ENCODE data around the gene STN1.
A peak's percentile ranks its signal among the peaks of the same experiment; 100 is the strongest.

Gene STN1

DNA sequence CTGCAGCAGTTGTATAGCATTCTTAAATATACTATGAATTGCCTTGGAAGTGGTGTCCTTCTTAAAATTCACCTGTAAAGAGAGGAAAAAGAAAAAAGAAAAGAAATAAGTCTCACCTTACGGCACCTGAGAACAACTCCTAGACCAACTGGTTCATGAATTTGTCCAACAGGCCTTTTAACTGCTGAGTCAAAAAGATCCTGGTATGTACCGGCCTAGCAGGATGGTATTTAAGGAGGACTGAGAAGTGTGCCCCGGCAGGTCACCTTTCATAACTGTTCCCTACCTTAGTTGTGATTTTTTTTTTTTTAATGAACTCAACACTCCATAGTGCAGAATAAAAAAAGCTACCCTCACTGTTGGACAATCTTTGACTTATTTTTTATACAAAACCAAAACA, 25.8 kb downstream of the STN1 start:
- no peak for DNase-seq

DNA sequence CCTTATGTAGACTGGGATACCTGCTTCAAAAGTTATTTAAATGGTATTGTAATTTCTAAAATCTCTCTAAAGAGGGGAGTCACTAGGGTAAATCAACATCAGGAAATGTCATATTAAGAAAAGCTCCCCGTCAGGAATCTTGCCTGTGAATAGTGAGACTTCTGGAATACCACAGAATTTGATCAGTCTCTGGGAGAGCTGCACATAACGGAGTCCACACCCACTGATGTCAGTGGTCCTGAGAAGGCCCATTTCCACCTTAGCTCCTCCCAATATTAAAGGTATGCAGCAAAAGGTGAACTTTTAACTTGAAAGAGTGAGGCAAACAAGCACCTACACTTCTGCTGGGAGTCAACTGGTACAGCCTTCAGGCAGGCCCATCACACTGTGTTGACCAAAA, 27.3 kb downstream of the STN1 start:
- DNase-seq = no peak

DNA sequence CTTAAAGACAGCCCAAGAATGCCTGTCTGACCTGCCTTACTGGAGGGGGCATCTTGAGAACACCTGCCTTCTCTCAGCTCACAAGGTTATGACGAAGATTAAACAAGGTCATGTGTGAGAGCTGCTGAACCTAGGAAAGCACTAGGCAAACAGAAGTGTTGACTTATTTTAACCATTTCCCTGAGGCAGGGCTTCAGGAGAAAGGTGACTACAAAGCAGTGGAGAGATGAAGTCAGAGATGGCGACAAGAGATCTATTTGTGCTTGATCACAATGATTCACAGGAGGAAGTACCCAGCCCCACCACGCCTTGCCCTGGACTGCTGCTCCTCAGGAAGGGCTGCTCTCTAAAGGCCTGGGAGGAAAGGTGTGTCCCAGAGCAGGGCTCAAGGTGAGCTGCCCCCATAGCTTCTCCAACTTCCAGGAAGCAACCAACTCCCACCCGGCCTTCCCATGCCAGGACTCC, 27.8 kb downstream of the STN1 start:
- DNase-seq = no peak

DNA sequence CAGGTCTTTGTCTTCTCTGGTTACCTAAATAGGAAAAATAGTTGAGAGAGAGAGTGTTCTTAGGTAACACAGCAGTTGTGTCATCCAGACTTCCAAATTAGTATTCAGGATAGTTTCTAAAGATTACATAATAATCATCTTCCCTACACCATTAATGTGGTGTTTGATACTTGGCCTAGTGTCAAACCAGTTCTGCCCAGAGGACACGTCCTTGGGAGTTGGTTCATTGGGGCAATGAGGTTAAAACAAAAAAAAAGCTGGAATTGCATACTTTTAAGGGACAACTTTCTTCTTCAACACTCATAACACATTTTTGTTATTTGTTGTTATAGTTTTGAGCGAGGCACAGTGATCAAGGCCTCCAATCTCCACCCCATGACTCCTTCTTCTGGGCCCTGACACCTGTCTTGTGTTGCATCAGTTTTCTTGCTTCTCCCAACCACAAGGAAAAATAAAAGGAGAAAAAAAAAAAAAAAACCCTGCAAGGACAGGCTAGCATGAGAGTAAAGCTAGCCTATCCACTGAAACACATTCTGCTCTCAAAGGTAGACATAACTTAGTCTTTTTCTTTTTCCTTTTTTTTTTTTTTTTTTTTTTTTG, 28.8 kb downstream of the STN1 start:
- no peak for DNase-seq

DNA sequence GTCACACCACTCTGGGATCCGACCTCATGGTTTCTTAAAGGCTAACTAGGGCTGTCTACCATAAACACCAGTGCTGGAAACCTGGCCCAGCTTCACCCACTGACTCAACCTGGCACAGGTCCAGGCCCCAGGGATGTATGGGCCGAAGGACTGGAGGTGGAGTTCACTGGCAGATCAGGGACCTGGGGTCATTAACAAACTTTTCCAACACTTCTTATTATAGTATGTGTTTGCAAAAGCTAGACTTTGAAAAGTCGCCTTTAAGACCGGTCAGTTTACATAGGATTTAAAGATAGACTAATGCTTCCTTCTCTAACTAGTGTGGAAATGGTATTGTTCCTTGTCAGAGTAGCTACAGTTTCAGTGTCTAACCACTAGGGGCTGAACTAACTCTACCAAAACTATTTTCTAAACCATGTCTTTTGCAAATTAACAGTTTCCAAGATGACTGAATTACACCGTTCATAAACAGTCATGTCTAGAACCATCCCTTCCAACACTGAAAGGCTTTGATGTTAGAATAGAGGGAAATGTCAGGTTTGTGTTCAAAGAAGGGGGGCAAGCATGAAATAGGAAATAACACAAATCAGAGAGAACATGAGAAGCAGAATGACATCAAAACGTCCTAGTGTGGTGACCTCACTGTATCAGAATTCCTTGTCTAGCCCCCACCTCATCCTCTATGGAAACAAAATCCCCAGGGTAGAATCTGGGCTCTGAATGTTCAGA, 29.7 kb downstream of the STN1 start:
- peak; percentile 74 for DNase-seq

DNA sequence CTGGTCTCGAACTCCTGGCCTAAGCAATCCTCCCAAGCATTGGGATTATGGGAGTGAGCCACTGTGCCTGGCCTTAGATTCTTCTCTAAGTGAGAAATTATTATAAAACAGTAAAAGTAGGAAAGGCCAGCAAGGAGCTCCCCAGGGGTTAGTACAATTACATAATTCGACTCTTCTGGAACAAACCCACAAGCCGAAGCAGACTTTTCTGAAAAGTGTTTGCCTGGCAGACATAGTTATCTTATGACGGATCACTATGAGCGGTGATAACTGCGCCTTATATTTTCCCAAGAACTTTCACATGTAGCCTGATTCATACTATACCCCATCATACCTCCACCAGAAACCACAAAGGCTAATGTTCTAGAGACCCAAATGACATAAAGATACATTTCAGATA, 32.4 kb downstream of the STN1 start:
- DNase-seq = no peak

DNA sequence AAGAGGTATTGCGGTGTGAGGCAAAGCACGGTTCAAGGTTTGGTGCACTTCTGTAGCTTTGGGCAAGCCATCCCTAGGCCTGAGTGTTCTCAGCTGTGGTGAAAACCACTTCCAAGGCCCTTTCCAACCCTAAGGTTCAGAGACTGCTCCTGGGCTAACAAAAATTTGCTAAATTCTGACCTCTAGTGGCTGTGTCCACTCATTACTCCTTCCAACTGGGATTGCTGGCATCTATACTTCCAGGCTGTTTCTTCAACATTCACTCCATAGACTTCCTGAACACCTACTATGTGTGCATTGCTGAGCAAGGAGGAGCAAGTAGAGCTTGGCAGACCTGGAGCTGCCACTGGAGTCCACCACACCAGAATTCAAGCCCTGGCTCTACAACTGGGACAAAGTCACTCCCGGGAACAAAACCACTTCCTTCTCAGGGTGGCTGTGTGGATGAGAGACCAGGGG, 33.3 kb downstream of the STN1 start:
- peak; percentile 20 for DNase-seq

DNA sequence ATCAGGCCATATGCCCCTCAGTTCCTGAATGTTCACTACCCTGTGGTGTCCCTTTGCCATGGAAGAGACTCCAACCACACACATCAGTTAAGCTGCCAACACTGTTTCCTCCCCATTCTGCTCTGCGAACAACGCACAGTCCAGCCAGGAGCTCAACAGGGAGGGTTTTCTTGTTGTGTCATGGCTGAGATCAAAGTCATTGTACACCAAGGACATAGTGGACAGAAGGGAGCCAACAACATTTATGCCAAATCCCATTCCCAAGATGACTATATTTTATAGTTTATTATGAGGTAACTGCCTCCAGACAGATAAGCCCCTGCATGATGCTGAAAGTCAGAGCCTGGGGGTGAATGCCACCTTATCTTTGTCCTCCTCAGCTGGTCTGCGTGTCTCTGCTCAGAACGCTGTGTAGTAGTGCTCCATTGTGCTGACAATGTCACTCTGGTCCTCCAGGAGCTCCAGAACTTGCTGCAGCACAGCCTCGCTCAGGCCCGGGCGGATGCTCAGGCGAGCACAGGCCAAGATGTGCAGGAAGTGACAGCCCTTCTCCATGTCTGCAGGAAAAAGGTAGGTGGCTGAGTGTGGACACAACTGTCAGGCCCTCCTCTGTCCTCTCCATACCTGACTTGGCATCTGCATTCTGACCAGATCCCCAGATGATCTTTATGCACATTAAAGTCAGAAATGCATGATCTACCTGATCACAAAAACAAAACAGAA, 35.5 kb downstream of the STN1 start:
- DNase-seq = no peak

DNA sequence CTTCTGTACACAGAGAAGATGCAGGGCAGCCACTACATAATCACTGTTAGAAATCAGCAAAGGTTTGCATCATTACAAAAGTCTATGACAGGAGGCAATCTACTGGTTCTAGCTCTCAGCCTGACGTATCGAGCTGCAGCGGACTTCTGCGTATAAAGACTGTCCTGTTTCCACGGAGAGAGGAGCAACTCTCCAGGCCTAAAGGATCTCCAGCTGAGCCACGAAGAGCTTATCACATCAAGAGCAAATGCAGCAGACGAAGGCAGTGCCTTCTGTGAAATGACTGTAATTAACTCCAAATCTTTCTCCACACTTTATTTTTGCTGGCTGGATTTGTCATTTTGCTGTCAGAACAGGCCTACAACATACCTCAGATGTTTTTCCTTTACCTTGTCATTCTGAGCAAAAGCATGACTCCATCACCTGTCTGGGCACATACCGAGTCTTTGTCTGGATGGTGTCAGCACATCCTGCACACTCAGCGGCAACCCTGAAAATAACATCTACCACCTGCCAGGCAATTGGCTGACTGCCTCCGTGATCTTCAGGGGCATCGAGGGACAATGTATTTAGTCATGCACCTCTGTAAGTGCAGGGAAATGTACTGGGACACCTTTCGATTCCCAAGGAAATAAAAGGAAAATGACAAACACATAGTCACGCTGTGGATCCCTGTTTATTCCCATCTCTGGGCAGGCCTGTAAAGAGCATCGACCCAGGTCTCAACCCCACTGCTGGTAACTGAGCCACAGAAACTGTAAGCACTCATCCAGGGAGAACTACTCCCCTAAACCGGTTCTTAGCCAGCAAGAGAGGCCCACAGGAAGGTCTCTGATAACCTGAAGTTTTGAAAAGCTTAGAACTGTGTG, 36.3 kb downstream of the STN1 start:
- DNase-seq = no peak

DNA sequence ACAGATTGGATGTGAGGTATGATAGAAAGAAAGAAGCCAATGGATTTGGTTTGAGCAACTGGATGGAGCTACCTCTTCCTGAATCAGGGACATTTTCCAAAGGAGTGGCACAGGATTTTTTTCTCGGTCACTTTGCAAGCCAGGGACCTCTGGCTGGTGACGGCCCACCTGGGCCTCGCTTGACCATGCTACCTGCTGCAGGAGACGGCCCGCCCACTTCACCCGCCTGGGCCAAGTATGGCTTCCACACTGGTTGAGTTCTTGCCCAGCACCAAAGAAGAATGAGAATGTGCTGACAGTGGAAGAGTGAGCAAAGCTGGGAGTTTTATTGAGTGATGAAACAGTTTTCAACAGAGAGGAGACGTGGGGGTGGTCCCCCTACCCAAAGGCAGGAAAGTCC, 38.2 kb downstream of the STN1 start:
- no peak for DNase-seq

DNA sequence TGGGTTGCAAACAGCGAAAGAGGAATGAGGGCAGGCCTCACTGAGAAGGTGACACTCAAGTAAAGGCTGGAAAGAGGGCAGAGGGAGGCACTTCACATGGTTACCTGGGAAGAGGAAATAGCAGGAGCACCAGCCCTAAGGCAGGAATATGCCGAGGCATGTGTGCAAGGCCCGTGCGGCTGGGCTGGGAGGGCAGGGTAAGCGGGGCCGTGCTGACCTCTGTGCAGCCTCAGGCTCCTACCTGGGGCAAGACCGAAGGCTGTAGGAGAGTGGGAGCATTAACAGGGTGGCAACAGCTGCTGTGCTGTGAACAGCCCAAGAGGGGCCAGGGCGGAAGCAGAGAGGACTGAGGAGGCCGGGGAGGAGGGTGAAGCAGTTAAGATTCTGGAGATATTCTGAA, 38.6 kb downstream of the STN1 start:
- DNase-seq = no peak

DNA sequence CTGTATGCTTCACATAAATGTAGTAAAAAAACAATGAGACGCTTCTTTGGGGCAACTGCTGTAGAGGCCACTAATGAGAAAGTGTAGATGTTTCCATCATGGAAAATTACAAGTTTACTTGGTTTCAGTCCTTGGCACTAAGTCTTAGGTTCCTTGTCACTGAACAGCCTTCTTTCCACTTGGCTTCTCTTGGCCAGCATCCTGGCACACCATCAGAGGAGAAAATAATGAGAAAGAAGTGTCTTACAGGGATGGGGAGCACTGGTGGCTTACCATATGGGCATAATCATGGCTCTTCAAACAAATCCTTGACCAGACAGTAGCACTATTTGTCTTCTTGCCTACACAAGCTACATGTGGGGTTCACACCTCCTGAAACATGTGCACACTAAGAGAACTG, 40.1 kb downstream of the STN1 start:
- no peak for DNase-seq

DNA sequence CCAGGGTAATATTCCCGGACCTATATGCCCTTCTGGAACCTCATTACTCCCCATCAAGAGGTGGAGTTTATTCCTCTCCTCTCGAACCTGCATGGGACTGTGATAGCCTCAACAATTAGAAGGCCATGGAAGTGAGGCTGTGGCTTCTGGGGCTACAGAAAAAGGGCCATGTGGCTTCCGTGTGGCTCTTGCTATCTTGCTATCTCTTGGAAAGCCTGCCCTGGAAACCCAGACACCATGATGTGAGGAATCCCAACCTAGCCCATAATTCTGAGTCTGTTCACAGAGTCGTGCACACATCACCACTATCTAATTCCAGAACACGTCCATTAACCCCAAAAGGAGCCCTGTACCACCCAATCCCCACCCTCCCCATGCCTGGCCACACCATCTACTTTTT, 41.8 kb downstream of the STN1 start:
- DNase-seq = no peak

DNA sequence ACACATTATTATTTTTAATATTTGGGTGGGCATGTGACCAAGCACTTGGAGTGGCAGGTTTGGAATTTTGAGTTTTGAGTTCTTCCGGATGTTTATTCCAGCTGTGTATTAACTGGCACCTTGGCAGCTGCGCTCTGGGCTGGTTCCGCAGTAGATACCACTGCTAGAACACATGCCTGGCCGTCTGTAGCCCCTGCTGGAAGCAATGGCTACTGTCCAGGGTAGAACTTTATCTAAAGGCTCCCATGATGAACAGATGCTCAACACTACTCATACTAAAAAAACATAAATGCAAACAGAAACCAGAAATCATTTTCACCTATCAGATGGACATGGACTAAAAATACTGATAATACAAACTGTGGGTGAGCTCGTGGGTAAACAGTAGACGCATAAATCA, 43.3 kb downstream of the STN1 start:
- peak; percentile 29 for DNase-seq

DNA sequence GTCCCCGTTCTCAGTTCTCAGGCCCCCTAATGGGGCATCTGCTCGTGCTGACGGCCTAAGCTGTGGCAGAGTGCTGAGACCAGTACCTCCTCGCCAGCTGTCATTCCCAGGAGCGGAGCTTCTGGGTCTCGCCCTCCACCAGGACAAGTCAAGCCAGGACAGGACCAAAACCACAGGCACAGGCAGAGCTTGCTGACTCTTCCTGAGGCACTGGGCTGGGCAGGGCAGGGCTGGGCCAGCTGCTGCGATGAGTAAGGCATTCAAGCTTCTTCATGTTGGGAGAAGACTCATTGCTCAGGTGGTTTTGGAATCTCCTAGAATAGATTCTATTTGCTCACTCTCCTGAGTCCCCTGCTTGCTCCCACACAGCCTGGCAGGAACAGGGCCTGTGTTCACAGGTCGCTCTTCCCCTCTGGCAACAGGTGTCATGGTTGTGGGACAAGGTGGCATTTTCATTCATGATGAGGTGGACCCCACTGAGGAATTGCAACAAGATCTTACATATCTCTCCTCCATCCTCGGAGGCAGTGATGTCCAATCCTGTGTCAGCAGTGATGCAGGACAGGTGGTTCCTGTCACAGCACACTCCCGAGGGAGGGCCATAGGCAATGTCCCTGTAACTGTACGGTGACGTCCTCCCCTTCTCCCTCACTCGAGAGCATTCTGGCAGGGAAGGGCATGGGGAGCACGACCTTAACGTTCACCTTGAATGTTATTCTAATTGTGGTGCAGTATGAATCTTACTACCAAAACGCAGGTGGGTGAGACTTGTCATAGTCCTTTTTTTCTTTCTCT, 45.6 kb downstream of the STN1 start:
- DNase-seq = no peak

DNA sequence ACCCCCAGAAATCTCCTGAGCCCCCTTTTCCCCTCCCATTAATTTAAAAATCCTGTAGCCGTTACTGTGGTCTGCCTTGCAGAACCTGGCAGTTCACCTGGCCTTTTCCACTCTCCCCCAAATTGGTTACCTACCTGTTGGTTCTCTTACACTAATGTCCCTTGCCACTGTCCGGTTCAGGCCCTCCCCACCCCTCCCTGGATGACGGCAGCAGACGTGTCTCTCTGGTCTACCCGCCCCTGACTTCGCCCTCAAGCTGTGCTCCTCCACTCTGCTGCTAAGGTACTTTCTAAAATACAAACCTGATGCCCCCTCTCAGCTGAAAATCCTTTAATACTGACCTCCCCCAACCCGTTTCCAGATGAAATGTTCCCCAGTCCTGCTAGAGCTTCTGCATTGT, 47.0 kb downstream of the STN1 start:
- DNase-seq = no peak

DNA sequence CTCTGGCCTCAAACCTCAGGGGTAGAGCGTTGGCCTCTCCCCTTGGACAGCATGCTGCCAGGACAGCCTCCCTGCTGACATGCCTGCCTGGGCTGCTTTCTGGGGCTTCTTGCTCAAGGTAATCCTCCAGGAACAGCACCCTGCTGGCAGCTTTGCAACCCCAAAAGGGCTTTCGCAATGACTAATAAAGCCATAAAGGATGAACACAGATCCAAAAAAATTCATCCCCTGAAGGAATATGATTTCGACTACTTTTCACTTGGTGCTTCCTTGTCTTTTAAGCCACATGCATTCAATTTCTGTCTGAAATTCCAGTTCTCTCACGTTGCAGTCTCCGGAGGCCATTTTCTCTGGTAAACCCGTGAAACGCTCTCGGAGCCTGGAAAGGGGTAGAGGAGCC, 47.5 kb downstream of the STN1 start:
- no peak for DNase-seq

DNA sequence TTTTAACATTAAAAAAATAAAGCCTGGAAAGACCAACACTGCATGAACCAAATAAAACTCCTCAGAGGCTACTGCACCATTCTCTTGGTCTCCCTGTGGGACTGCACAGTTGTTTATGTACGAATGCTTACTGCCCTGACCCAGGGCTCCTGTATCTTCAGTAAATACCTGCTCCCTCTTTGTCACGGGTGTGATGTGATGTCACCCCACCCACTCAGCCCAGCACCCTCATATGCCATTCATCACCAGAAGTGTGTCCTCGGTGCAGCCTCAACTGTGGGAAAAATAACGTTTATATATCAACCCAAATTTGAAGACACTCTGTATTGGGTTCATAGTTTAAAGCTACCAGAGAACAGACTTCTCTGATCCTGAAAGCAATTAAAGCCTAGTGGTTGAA, 48.6 kb downstream of the STN1 start:
- no peak for DNase-seq

DNA sequence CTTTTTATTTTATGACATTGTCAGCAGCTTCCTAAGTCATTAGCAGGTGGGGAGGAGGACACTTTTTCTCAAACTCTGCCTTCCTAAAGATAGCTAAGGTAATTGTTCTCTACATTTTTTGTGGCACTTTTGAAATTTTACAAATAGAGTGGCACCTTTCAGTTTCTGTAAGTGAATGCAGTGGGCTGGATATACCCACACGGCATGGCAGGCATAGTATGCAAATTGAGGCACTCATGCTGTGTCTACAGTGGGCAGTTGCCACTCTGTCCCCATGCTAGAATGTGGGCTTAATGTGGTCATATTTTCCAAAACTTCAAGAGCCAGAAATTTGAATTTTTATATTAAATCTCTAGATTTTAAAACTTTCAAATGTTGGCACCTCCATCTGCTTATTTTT, 49.8 kb downstream of the STN1 start:
- no peak for DNase-seq

DNA sequence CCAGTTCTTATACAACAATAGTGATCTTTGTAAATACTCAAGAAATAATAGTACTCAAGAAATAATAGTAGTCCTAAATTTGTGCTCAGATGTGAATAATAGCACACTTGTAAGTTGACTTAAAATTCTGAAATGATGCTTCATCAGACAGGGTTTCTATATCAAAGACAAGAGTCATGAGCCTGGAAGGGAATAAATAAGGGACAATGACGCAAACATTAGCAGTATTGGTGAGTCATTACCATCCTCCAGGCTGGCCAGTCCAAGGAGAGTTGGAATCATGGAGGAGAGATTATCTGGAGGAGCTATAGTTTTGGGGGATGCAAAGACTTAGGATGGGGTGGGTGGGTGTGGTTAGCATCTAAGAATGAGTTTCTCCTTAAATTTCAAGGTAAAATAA, 56.5 kb downstream of the STN1 start:
- no peak for DNase-seq

DNA sequence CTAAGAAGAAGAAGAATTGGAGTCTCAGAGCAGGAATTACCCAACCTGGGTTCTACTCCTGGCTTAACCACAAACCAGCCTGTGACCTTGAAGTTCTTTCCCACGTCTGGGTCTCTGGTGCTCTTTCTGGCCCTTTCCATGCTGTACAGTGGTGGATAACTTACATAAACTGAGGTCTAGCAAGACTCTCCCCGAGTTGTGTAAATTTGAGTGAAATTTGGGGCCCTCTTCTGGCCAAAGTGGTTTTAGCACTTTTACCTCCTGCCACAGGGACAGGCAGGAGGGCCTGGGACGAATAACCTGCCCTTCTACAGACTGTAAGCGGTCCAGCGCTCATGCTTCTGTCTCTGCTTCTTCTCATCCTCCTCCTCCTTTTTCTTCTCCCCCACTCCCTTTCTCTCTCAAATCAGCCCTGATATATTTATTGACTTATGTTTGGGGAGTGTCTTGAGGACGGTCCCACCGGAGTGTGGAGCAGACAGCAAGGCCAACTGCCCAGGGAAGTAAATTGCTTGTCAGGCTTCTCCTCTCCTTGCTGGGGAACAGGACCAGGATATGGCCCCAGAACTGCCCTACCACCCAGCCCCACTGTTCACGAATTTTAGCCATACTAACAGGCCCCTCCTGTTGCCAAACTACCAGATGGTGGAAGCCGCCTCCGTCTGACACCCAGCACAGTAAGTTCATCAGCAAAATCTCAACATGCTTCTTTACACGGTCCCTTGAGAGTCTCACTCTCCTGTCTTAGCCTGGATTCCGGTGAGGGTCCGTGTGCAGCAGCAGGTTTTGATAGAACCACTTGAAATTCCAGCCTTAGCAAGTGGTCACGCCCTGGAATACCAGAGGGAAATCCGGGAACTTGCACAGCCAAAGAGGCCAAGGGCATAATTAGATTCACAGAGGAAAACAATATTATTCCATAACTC, 58.6 kb downstream of the STN1 start:
- DNase-seq = peak; percentile 14

Data from NCI-H446 treated with DMSO at 0.1 percent for 48 hours (cell line).